HEK293 (cell line): ENCODE data around the gene NDUFV1.

Source experiments
- CTCF ChIA-PET: fragments of 350-600 bp; formaldehyde crosslinking; extraction: SDS; loops from one replicate; lab custom pipeline; 2021; ENCODE audit warnings: antibody characterized with exemption; lab: Yijun Ruan, JAX
- POLR2A ChIA-PET: fragments of 300-600 bp; formaldehyde crosslinking; extraction: SDS; loops from one replicate; lab custom pipeline; 2020; ENCODE audit warnings: antibody characterized with exemption, inconsistent platforms; lab: Yijun Ruan, JAX
- H3K27ac ChIP-seq: fragments of 200-500 bp; sonication (Bioruptor generic); 2 replicates; pipeline ENCODE4 v1.5.1; 2014; ENCODE audit warnings: low read depth, low read length, control low read depth, inconsistent platforms; ENCODE audit errors: extremely low read depth
- H3K36me3 ChIP-seq, 2 experiments: fragments of 200-500 bp in 1 of 2; sonication (Bioruptor generic) in 1 of 2; 1 replicate in 1 of 2; 2 replicates in 1 of 2; pipeline ENCODE4 v1.5.1; 2014 to 2017; ENCODE audit warnings: inconsistent platforms in 2 of 2, low read length in 2 of 2; ENCODE audit not compliant: control insufficient read depth in 2 of 2, insufficient read depth in 1 of 2
- H3K4me1 ChIP-seq: fragments of 200-500 bp; sonication (Bioruptor generic); 2 replicates; pipeline ENCODE4 v1.5.1; 2014; ENCODE audit warnings: mild to moderate bottlenecking, low read length, inconsistent platforms; ENCODE audit not compliant: control insufficient read depth, insufficient read depth
- H3K4me3 ChIP-seq: 2 replicates; pipeline ENCODE4 v1.5.1; 2011; ENCODE audit warnings: low read depth, mild to moderate bottlenecking, control low read depth, low read length, moderate library complexity
- H3K9me3 ChIP-seq: fragments of 200-500 bp; sonication (Bioruptor generic); 2 replicates; pipeline ENCODE4 v1.5.1; 2014; ENCODE audit warnings: low read depth, low read length, inconsistent platforms; ENCODE audit not compliant: control insufficient read depth, insufficient read depth
- BCL11A ChIP-seq: fragments of 450-650 bp; formaldehyde crosslinking; IDR thresholded peaks from 2 replicates; pipeline ENCODE4 v1.5.1; 2016; ENCODE audit warnings: low read depth, missing biosample characterization, missing genetic modification characterization
- FEZF1 ChIP-seq: fragments of 450-650 bp; formaldehyde crosslinking; IDR thresholded peaks from 2 replicates; pipeline ENCODE4 v1.5.1; 2016; ENCODE audit warnings: missing biosample characterization, missing genetic modification characterization
- GLI2 ChIP-seq: fragments of 450-650 bp; formaldehyde crosslinking; IDR thresholded peaks from 2 replicates; pipeline ENCODE4; 2017; ENCODE audit warnings: missing biosample characterization, missing genetic modification characterization, low read depth, borderline replicate concordance
- HOXA7 ChIP-seq: sonication (generic); formaldehyde crosslinking; IDR thresholded peaks from 2 replicates; pipeline ENCODE4 v1.8.1; 2022; ENCODE audit warnings: missing genetic modification reagents, borderline replicate concordance
- KLF16 ChIP-seq: fragments of 450-650 bp; formaldehyde crosslinking; IDR thresholded peaks from 2 replicates; pipeline ENCODE4 v1.5.1; 2017; ENCODE audit warnings: missing biosample characterization, missing genetic modification characterization
- KLF8 ChIP-seq: fragments of 450-650 bp; formaldehyde crosslinking; IDR thresholded peaks from 2 replicates; pipeline ENCODE4 v1.5.1; 2016; ENCODE audit warnings: missing biosample characterization, missing genetic modification characterization
- KLF9 ChIP-seq: fragments of 450-650 bp; formaldehyde crosslinking; IDR thresholded peaks from 2 replicates; pipeline ENCODE4 v1.5.1; 2016; ENCODE audit warnings: missing biosample characterization, missing genetic modification characterization, low read depth
- SCRT1 ChIP-seq: fragments of 450-650 bp; formaldehyde crosslinking; IDR thresholded peaks from 2 replicates; pipeline ENCODE4 v1.5.1; 2016; ENCODE audit warnings: missing biosample characterization, missing genetic modification characterization, borderline replicate concordance
- SP2 ChIP-seq: fragments of 450-650 bp; formaldehyde crosslinking; IDR thresholded peaks from 2 replicates; pipeline ENCODE4 v1.5.1; 2016; ENCODE audit warnings: missing biosample characterization, missing genetic modification characterization
- SP3 ChIP-seq: fragments of 450-650 bp; formaldehyde crosslinking; IDR thresholded peaks from 2 replicates; pipeline ENCODE4 v1.5.1; 2016; ENCODE audit warnings: missing biosample characterization, missing genetic modification characterization
- TRIM28 ChIP-seq: IDR thresholded peaks from 2 replicates; pipeline ENCODE4 v1.6.1; 2011; ENCODE audit warnings: low read length, control low read depth, borderline replicate concordance
- YY1 ChIP-seq: fragments of 450-650 bp; formaldehyde crosslinking; IDR thresholded peaks from 2 replicates; pipeline ENCODE4 v1.5.1; 2018; ENCODE audit warnings: missing biosample characterization, missing genetic modification characterization
- ZBTB21 ChIP-seq: fragments of 450-650 bp; formaldehyde crosslinking; IDR thresholded peaks from 2 replicates; pipeline ENCODE4 v1.5.1; 2017; ENCODE audit warnings: missing biosample characterization, missing genetic modification characterization
- ZBTB8A ChIP-seq: fragments of 450-650 bp; formaldehyde crosslinking; IDR thresholded peaks from 2 replicates; pipeline ENCODE4 v1.5.1; 2016; ENCODE audit warnings: missing biosample characterization, missing genetic modification characterization
- ZFP41 ChIP-seq: fragments of 450-650 bp; formaldehyde crosslinking; IDR thresholded peaks from 2 replicates; pipeline ENCODE4 v1.5.1; 2016; ENCODE audit warnings: missing biosample characterization, missing genetic modification characterization, borderline replicate concordance
- ZFP69B ChIP-seq: fragments of 450-650 bp; formaldehyde crosslinking; IDR thresholded peaks from 2 replicates; pipeline ENCODE4 v1.5.1; 2016; ENCODE audit warnings: missing biosample characterization, missing genetic modification characterization
- ZNF214 ChIP-seq: fragments of 450-650 bp; formaldehyde crosslinking; IDR thresholded peaks from 2 replicates; pipeline ENCODE4 v1.5.1; 2017; ENCODE audit warnings: missing biosample characterization, mild to moderate bottlenecking, missing genetic modification characterization, borderline replicate concordance
- ZNF48 ChIP-seq: fragments of 450-650 bp; formaldehyde crosslinking; IDR thresholded peaks from 2 replicates; pipeline ENCODE4 v1.5.1; 2016; ENCODE audit warnings: missing biosample characterization, missing genetic modification characterization
- ZNF501 ChIP-seq: fragments of 450-650 bp; formaldehyde crosslinking; IDR thresholded peaks from 2 replicates; pipeline ENCODE4 v1.5.1; 2016; ENCODE audit warnings: missing biosample characterization, missing genetic modification characterization
- ZNF530 ChIP-seq: fragments of 450-650 bp; formaldehyde crosslinking; IDR thresholded peaks from 2 replicates; pipeline ENCODE4 v1.5.1; 2016; ENCODE audit warnings: low read depth, missing biosample characterization, missing genetic modification characterization
- ZNF585B ChIP-seq: fragments of 450-650 bp; formaldehyde crosslinking; IDR thresholded peaks from 2 replicates; pipeline ENCODE4 v1.5.1; 2016; ENCODE audit warnings: missing biosample characterization, missing genetic modification characterization
- ZNF629 ChIP-seq: fragments of 450-650 bp; formaldehyde crosslinking; IDR thresholded peaks from 2 replicates; pipeline ENCODE4 v1.5.1; 2017; ENCODE audit warnings: missing biosample characterization, missing genetic modification characterization
- ZNF707 ChIP-seq: fragments of 450-650 bp; formaldehyde crosslinking; IDR thresholded peaks from 2 replicates; pipeline ENCODE4 v1.5.1; 2016; ENCODE audit warnings: missing biosample characterization, missing genetic modification characterization
- ZNF768 ChIP-seq: fragments of 450-650 bp; formaldehyde crosslinking; IDR thresholded peaks from 2 replicates; pipeline ENCODE4 v1.5.1; 2018; ENCODE audit warnings: missing biosample characterization, mild to moderate bottlenecking, missing genetic modification characterization
- ZNF785 ChIP-seq: fragments of 450-650 bp; formaldehyde crosslinking; IDR thresholded peaks from 2 replicates; pipeline ENCODE4 v1.5.1; 2016; ENCODE audit warnings: missing biosample characterization, missing genetic modification characterization
- ZNF830 ChIP-seq: fragments of 450-650 bp; IDR thresholded peaks from 2 replicates; pipeline ENCODE4 v1.5.0; 2018; ENCODE audit warnings: missing biosample characterization, missing genetic modification characterization, low read depth, mild to moderate bottlenecking, moderate library complexity
- ZSCAN18 ChIP-seq: fragments of 450-650 bp; formaldehyde crosslinking; IDR thresholded peaks from 2 replicates; pipeline ENCODE4 v1.5.1; 2016; ENCODE audit warnings: missing biosample characterization, missing genetic modification characterization
- TF ChIP-seq, protein P1 (sequence below): fragments of 450-650 bp; formaldehyde crosslinking; IDR thresholded peaks from 2 replicates; pipeline ENCODE4 v1.5.1; 2017; ENCODE audit warnings: missing biosample characterization, missing genetic modification characterization

Gene NDUFV1

DNA sequence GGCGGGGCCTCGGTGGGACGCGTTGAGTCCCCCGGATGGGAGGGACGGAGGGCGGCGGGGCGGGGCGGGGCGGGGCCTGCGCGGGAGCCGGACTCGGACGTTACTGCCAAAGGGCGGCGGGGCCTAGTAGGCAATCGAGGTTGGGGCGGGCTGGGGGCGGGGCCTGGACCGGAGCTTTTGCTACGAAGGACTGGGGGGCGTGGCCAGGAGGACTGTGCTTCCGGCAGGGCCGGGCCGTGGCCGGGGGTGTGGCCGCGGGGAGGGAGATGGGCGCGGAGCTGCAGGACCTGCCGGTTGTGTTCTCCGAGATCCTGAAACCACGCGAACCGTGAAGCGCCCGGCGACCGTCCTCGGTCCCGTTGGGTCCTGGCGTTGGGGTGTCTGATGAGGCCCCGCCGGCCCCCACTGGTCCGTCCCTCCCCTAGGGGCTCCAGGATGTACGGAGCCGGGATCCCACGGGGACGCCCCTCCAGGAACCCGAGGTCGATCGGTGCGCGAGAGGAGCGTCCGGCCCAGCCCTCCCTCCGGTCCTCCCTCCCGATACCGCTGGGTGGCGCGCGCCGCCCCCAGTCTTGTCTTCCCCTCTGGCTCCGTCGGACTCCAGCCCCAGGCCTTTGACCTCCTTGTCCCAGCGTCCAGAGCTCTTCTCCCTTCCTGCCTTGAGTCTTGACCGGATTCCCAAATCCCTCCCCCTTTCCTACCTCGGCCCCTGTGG, 23.6 kb downstream of the NDUFV1 start (continued):
- TF ChIP-seq SP3 (peak; percentile 82), ZNF785 (tag by site-specific recombination) (no peak), HOXA7 (CRISPR knock-in tag) (no peak), ZSCAN18 (tag by site-specific recombination) (no peak), ZNF530 (no peak)

GRCh38 chr11:67630943-67631331, 24.2 kb downstream of the NDUFV1 start:
- Histone ChIP-seq H3K9me3 (no peaks in the 10 kb centered on the region), H3K4me1 (no peaks in the 10 kb centered on the region), H3K4me3 (peak overlapping the region; percentile 70), H3K27ac (no peak overlapping the region), H3K36me3 (no peaks in the 10 kb centered on the region)
- POLR2A ChIA-PET = interaction anchor here (0.7 to 1.1 kb wide), 3 partner anchors 17 to 257 kb away, joined by 3 to 9 read pairs (median 6); no protein-coding TSS in a partner anchor
- CTCF ChIA-PET = interaction anchor here (0.6 to 2.8 kb wide), 13 partner anchors 8 to 600 kb away, joined by 3 to 22 read pairs (median 4); partner anchors contain the start of gene TBX10
- TF ChIP-seq BCL11A (tag by site-specific recombination) = 0 out of 2 replicates have a peak, but pooled peaks have one; percentile 3
- TF ChIP-seq GLI2 (tag by site-specific recombination) = no peak
- 0 out of 2 replicates have a peak, but pooled peaks have one; percentile 4 for TF ChIP-seq ZFP69B
- TF ChIP-seq ZNF768 (tag by site-specific recombination) = peak; percentile 62; the same call in 1 of the 2 replicates

- Histone ChIP-seq H3K36me3 (no peaks in the 10 kb centered on the region), H3K27ac (no peak overlapping the region), H3K4me1 (no peaks in the 10 kb centered on the region), H3K9me3 (no peaks in the 10 kb centered on the region), H3K4me3 (no peak overlapping the region)
- ChIA-PET POLR2A (no interaction called here), CTCF (interaction anchor here (0.6 to 1.2 kb wide), 5 partner anchors 17 to 202 kb away, joined by 3 to 7 read pairs (median 3); no protein-coding TSS in a partner anchor)
- no peak for TF ChIP-seq ZNF214 (tag by site-specific recombination)
- no peak for TF ChIP-seq ZNF830 (tag by site-specific recombination)
- TF ChIP-seq YY1 = no peak
These were observed 24.7 kb downstream of the NDUFV1 start for GRCh38 chr11:67631411-67631810.

GRCh38 chr11:67631853-67632174, 25.1 kb downstream of the NDUFV1 start:
- H3K9me3 ChIP-seq = no peaks in the 10 kb centered on the region
- CTCF ChIA-PET = interaction anchor here (0.5 to 1.2 kb wide), 6 partner anchors 18 to 201 kb away, joined by 3 to 7 read pairs (median 4); no protein-coding TSS in a partner anchor
- no peak overlapping the region for H3K27ac ChIP-seq
- POLR2A ChIA-PET = no interaction called here
- no peaks in the 10 kb centered on the region for H3K36me3 ChIP-seq
- TF ChIP-seq ZNF629 = no peak
- no peak for TF ChIP-seq ZNF48
- TF ChIP-seq ZNF707 (tag by site-specific recombination) = no peak
- no peak for TF ChIP-seq TRIM28
- no peak for TF ChIP-seq ZBTB21 (tag by site-specific recombination)
- no peak for TF ChIP-seq ZNF768 (tag by site-specific recombination)
- no peak for TF ChIP-seq ZFP41 (tag by site-specific recombination)
- no peak for TF ChIP-seq ZNF501
- no peak for TF ChIP-seq GLI2 (tag by site-specific recombination)
- no peak for TF ChIP-seq SCRT1 (tag by site-specific recombination)
- TF ChIP-seq KLF8 = no peak
- TF ChIP-seq KLF16 (tag by site-specific recombination) = no peak
- no peak for TF ChIP-seq SP2 (tag by site-specific recombination)
- TF ChIP-seq KLF9 (tag by site-specific recombination) = no peak
- TF ChIP-seq, protein P1, sequence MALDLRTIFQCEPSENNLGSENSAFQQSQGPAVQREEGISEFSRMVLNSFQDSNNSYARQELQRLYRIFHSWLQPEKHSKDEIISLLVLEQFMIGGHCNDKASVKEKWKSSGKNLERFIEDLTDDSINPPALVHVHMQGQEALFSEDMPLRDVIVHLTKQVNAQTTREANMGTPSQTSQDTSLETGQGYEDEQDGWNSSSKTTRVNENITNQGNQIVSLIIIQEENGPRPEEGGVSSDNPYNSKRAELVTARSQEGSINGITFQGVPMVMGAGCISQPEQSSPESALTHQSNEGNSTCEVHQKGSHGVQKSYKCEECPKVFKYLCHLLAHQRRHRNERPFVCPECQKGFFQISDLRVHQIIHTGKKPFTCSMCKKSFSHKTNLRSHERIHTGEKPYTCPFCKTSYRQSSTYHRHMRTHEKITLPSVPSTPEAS (tag by site-specific recombination) = no peak
- no peak for TF ChIP-seq ZNF585B (tag by site-specific recombination)
- TF ChIP-seq ZBTB8A = no peak
- TF ChIP-seq FEZF1 (tag by site-specific recombination) = no peak
- TF ChIP-seq, all 188 proteins: peak for 0
- Histone ChIP-seq H3K4me1 (no peaks in the 10 kb centered on the region), H3K4me3 (no peak overlapping the region)
